Lung (tissue), 12 donors: ENCODE measurements around the gene LIPC. TPM values are rescaled to one million over a fixed set of nuclear protein-coding genes. Genes with fewer than 3 reads are reported as not detected.

Experiments used
- ATAC-seq: fragments of 200-7000 bp; cut with Tn5 transposase; one replicate; pipeline ENCODE4 v1.9.1; 2020; ENCODE audit warnings: moderate number of reproducible peaks; ENCODE audit not compliant: insufficient read depth, low FRiP score
- DNase-seq, 3 donors: peaks; one replicate each; pipeline ENCODE4 v3.0.0-alpha.2; 2013 to 2017
- H3K27ac ChIP-seq, 2 donors: one replicate each; pipeline ENCODE4 v1.5.1; 2013; ENCODE audit warnings: mild to moderate bottlenecking in 2 of 2, moderate library complexity in 2 of 2, control low read depth in 1 of 2, inconsistent platforms in 1 of 2, low read depth in 1 of 2, low read length in 1 of 2
- H3K27me3 ChIP-seq, 3 donors: one replicate each; pipeline ENCODE4 v1.5.1; 2013; ENCODE audit warnings: low read length in 2 of 3; ENCODE audit not compliant: control insufficient read depth in 3 of 3, insufficient read depth in 3 of 3
- H3K36me3 ChIP-seq, 4 donors: one replicate each; pipeline ENCODE4 v1.5.1; 2013; ENCODE audit warnings: low read length in 4 of 4, mild to moderate bottlenecking in 1 of 4, moderate library complexity in 1 of 4; ENCODE audit not compliant: control insufficient read depth in 4 of 4, insufficient read depth in 4 of 4
- H3K4me1 ChIP-seq, 5 donors: one replicate each; pipeline ENCODE4 v1.5.1; 2013; ENCODE audit warnings: low read length in 5 of 5, mild to moderate bottlenecking in 2 of 5, moderate library complexity in 1 of 5; ENCODE audit not compliant: control insufficient read depth in 5 of 5, insufficient read depth in 5 of 5
- H3K4me3 ChIP-seq: one replicate; pipeline ENCODE4 v1.5.1; 2013; ENCODE audit warnings: mild to moderate bottlenecking, control low read depth, moderate library complexity
- H3K9ac ChIP-seq, 2 donors: one replicate each; pipeline ENCODE4 v1.5.1; 2013; ENCODE audit warnings: low read length in 2 of 2, control low read depth in 1 of 2; ENCODE audit not compliant: insufficient read depth in 1 of 2
- H3K9me3 ChIP-seq, 4 donors: one replicate each; pipeline ENCODE4 v1.5.1; 2013; ENCODE audit warnings: low read length in 3 of 4, mild to moderate bottlenecking in 1 of 4, moderate library complexity in 1 of 4; ENCODE audit not compliant: control insufficient read depth in 4 of 4, insufficient read depth in 3 of 4
- WGBS, 2 donors: extraction: QIAGEN DNeasy Blood & Tissue Kit; methylation state at CpG; one replicate each; pipeline ENCODE4 v1.1.7; 2013; 5-methylcytosine and 5-hydroxymethylcytosine counted together
- polyA plus RNA-seq, 2 donors: library from polyadenylated mRNA; stranded (reverse); fragments of 200-250 nt; gene quantifications; one replicate each; pipeline ENCODE4 v1.2.1, GENCODE V29; 2013
- total RNA-seq, 2 donors: library from RNA; depleted of rRNA in 1 of 2; stranded (reverse); fragments of >200 nt in 1 of 2; gene quantifications; one replicate each; pipeline ENCODE4 v1.2.1, GENCODE V29; 2014 to 2021
- TF ChIP-seq, protein P1 (sequence below): IDR thresholded peaks from 2 replicates; pipeline ENCODE4 v1.5.1; 2012; ENCODE audit warnings: mild to moderate bottlenecking; ENCODE audit errors: control extremely low read depth, extremely low read depth
- donor health status: control.
- donor health status: control.
- donor health status: Bipolar disorder and iron deficiency.
- donor health status: healthy.
- donor health status: DM: yes; HTN: yes; CAD: no.

LIPC gene
- total and polyA plus RNA-seq, 4 donors = 0.20 to 0.57 (median 0.40) TPM

- H3K27me3 ChIP-seq = no peaks in the 10 kb centered on the region
- ATAC-seq (no peak), DNase-seq (no peak)
- H3K36me3 ChIP-seq = no peaks in the 10 kb centered on the region
- H3K9me3 ChIP-seq = no peaks in the 10 kb centered on the region
- no peak overlapping the region for H3K27ac ChIP-seq
- H3K4me1 ChIP-seq = peaks cover 0 to 10% (median 0%) of the 10 kb centered on the region in 5 donors
- H3K4me3 ChIP-seq = no peak overlapping the region
- H3K9ac ChIP-seq = no peak overlapping the region
- WGBS, 2 donors = 75 to 87% methylated on average over 10 of the region's 10 CpGs
- TF ChIP-seq, protein P1, sequence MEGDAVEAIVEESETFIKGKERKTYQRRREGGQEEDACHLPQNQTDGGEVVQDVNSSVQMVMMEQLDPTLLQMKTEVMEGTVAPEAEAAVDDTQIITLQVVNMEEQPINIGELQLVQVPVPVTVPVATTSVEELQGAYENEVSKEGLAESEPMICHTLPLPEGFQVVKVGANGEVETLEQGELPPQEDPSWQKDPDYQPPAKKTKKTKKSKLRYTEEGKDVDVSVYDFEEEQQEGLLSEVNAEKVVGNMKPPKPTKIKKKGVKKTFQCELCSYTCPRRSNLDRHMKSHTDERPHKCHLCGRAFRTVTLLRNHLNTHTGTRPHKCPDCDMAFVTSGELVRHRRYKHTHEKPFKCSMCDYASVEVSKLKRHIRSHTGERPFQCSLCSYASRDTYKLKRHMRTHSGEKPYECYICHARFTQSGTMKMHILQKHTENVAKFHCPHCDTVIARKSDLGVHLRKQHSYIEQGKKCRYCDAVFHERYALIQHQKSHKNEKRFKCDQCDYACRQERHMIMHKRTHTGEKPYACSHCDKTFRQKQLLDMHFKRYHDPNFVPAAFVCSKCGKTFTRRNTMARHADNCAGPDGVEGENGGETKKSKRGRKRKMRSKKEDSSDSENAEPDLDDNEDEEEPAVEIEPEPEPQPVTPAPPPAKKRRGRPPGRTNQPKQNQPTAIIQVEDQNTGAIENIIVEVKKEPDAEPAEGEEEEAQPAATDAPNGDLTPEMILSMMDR = no peak
Measured at GRCh38 chr15:58434334-58434875, 2.6 kb downstream of the LIPC start.

DNA sequence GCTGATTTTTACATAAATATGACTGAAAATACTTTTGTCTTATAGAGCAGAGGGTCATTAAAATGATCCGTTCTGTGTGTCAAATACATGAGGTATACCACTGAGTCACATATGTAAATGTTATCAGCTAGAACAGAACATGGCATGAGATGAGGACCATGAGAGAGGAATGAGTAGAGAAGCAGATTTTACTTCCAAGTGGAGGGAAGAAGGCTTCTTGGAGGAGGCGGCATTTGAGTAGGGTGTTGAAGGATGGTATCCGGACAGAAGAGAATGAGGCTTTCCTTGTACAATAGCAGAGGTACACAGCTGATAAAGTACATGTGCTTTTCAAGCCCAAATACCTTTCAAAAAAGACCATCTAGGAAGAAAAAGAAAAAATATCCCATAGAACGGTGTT lies 4.8 kb downstream of the LIPC start:
- Histone ChIP-seq H3K4me1 (peaks cover 3 to 13% (median 10%) of the 10 kb centered on the region in 5 donors), H3K27me3 (no peaks in the 10 kb centered on the region), H3K27ac (no peak overlapping the region), H3K9ac (no peak overlapping the region), H3K4me3 (no peak overlapping the region), H3K9me3 (no peaks in the 10 kb centered on the region), H3K36me3 (no peaks in the 10 kb centered on the region)
- WGBS, 2 donors = 84 to 96% methylated on average over 4 of the region's 4 CpGs
- no peak for DNase-seq
- TF ChIP-seq, protein P1 = no peak
- ATAC-seq = no peak

GRCh38 chr15:58437531-58438105 lies 5.8 kb downstream of the LIPC start:
- no peak for ATAC-seq
- Histone ChIP-seq H3K9me3 (no peaks in the 10 kb centered on the region), H3K4me3 (no peak overlapping the region), H3K36me3 (no peaks in the 10 kb centered on the region), H3K4me1 (peaks cover under 1 to 19% (median 3%) of the 10 kb centered on the region in 5 donors), H3K27ac (no peak overlapping the region), H3K9ac (no peak overlapping the region), H3K27me3 (no peaks in the 10 kb centered on the region)
- 93 to 97% methylated on average over 9 of the region's 9 CpGs for WGBS, 2 donors
- TF ChIP-seq, protein P1 = no peak
- no peak for DNase-seq
